HL-60 (cell line): ENCODE measurements around the gene HIP1R.

Experiments
- GABPA ChIP-seq: IDR thresholded peaks from 2 replicates; pipeline ENCODE4 v1.6.1; 2012; ENCODE audit warnings: low read depth
- TF ChIP-seq, protein P1 (sequence below): IDR thresholded peaks from one replicate; pipeline ENCODE4 v1.5.1; 2011; ENCODE audit warnings: low read length, control low read depth, inconsistent platforms; ENCODE audit not compliant: insufficient read depth

DNA sequence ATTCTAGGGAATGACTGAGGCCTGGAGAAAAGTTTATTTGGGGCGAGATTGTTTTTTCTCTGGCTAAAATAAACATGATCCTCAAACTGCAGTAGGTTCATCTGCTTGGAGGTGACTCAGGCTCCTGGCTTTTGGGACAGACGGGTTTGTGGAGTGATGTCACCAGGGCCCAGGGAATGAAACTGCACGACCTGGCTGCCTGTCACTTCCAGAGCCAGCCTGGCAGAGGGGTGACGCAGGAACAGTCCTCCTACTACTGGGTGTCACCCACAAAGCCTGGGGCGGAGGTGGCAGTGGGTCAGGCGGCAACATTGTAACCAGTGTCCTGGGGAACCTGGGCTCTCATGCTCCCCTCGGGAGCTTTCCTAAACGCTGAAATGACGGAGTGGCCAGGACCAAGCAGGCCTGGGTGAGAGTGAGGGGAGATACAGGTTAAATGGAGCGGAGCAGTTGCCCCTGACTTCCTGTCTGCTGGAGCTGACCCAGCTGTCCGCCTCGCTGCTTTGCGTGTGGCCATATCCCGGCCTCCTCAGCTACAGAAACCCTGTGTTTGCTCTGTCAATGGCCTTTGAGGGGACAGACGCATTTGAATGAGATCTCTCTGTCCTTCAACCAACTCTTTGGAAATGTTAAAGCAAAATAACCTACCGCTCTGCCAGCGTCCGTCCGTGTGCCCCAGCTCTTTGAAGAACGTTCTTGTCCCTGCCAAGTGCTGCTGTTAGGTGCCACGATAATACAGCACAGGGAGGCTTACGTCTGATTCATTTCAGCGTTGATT lies 6.5 kb downstream of the HIP1R start:
- TF ChIP-seq GABPA = no peak
- TF ChIP-seq, protein P1, sequence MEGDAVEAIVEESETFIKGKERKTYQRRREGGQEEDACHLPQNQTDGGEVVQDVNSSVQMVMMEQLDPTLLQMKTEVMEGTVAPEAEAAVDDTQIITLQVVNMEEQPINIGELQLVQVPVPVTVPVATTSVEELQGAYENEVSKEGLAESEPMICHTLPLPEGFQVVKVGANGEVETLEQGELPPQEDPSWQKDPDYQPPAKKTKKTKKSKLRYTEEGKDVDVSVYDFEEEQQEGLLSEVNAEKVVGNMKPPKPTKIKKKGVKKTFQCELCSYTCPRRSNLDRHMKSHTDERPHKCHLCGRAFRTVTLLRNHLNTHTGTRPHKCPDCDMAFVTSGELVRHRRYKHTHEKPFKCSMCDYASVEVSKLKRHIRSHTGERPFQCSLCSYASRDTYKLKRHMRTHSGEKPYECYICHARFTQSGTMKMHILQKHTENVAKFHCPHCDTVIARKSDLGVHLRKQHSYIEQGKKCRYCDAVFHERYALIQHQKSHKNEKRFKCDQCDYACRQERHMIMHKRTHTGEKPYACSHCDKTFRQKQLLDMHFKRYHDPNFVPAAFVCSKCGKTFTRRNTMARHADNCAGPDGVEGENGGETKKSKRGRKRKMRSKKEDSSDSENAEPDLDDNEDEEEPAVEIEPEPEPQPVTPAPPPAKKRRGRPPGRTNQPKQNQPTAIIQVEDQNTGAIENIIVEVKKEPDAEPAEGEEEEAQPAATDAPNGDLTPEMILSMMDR = no peak
